Fibroblast of mammary gland (primary cell): ENCODE results near the gene CLEC19A.

Source experiments
- DNase-seq: peaks from one replicate; pipeline ENCODE4 v3.0.0-alpha.2; 2010; ENCODE audit warnings: low read depth
- H3K4me3 ChIP-seq: 2 replicates; pipeline ENCODE4 v1.5.1; 2011; ENCODE audit warnings: low read depth, mild to moderate bottlenecking, low read length, moderate library complexity; ENCODE audit not compliant: control insufficient read depth
- TF ChIP-seq, protein P1 (sequence below): conservative IDR thresholded peaks from 2 replicates; pipeline ENCODE4 v1.5.1; 2011; ENCODE audit warnings: low read depth, low read length, inconsistent platforms; ENCODE audit not compliant: control insufficient read depth, insufficient read depth

CLEC19A gene

DNA sequence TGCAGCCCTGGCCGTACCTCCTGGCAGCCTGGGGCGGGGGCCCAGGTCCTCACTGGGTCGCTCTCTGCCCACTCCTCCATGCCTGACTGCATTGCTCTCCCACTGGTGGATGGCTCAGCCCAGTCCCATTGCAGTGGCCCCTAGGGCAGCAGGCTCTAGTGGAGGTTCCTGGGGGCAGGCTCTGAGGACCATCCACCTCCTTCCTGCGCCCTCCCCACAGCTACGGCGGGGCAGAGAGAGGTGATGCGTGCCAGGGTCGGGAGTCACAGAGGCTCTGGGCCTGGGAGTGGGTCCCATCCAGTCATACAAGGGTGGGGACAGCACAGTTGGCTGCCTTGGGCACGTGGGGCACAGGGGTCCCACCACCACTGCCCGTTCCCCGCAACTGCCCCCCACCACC lies 44.0 kb upstream of the CLEC19A start:
- H3K4me3 ChIP-seq: no peak overlapping the region
- DNase-seq: no peak
- TF ChIP-seq, protein P1, sequence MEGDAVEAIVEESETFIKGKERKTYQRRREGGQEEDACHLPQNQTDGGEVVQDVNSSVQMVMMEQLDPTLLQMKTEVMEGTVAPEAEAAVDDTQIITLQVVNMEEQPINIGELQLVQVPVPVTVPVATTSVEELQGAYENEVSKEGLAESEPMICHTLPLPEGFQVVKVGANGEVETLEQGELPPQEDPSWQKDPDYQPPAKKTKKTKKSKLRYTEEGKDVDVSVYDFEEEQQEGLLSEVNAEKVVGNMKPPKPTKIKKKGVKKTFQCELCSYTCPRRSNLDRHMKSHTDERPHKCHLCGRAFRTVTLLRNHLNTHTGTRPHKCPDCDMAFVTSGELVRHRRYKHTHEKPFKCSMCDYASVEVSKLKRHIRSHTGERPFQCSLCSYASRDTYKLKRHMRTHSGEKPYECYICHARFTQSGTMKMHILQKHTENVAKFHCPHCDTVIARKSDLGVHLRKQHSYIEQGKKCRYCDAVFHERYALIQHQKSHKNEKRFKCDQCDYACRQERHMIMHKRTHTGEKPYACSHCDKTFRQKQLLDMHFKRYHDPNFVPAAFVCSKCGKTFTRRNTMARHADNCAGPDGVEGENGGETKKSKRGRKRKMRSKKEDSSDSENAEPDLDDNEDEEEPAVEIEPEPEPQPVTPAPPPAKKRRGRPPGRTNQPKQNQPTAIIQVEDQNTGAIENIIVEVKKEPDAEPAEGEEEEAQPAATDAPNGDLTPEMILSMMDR: no peak

DNA sequence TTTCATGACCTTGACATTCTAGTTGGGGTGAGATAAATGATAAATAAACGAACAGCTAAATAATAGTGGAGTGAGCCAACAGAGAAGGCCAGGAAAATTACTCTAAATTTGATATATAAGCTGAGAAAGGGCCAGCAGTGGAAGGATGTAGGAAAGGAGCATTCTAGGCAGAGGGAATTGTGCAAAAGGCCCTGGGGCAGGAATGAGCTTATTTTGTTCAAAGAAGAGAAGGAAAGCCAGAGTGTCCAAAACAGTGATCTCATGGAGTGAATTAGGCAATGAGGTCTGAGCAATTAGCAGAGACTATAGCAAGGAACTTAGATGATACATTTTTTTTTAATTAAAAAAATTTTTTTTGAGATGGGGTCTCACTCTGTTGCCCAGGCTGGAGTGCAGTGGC lies 43.3 kb upstream of the CLEC19A start:
- no peak for DNase-seq
- TF ChIP-seq, protein P1: no peak

DNA sequence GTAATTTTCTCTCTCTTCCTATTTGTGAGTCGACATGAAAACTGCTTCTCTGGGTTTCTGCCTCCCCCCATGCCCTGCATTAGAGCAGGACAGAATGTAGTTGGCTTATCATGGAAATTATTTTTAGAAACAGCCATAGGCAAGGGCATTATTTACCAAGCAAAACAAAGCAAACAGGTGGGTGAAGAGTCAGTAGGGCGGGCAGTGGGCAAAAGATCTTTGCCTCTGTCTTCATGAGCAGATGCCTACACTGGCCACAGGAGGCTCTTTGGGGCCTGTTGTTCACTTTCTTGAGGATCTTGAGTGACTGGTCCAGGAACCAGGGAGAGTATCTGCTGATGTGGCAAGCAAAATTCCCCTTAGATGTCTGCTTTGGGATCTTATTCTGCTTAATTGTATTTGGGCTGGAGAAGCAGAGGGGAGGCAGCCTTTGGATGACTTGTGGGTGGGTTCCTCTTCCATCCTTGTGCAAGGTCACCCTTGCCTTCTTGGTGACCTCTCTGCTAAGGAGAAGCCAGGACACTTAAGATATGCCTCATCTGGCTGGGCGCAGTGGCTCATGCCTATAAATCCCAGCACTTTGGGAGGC lies 42.5 kb upstream of the CLEC19A start:
- DNase-seq: no peak
- no peak overlapping the region for H3K4me3 ChIP-seq
- TF ChIP-seq, protein P1: no peak

More for the DNA sequence above, 43.3 kb upstream of the CLEC19A start:
- no peak overlapping the region for H3K4me3 ChIP-seq

DNA sequence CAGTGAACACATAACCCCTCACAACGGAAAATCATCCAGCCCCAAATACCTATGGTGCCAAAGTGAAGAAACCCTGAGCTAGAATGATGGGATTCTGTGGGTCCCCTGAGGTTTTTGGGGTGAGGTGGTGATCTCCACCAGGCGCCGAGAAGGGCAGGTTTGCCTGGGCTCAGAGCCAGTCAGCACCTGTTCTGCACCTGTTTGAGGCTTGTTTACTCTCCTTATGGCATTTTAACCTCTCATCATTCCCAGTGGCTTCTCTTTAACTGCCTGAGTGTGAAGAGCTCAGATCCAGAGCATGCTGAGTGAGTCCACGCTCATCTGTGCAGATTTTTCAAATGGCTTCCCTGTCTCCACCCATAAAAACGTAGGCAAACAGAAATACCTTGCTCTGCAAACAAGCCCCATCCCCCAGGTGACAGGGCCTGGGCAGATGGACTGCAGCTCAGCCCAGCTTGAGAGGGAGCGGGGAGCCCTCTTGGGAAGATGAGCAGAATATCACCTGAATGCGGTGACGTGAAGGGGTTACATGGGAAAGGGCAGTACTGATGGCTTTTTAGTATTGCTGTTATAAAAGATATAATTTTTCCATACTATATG lies 40.1 kb upstream of the CLEC19A start:
- H3K4me3 ChIP-seq: no peak overlapping the region
- DNase-seq: no peak
- TF ChIP-seq, protein P1: no peak

DNA sequence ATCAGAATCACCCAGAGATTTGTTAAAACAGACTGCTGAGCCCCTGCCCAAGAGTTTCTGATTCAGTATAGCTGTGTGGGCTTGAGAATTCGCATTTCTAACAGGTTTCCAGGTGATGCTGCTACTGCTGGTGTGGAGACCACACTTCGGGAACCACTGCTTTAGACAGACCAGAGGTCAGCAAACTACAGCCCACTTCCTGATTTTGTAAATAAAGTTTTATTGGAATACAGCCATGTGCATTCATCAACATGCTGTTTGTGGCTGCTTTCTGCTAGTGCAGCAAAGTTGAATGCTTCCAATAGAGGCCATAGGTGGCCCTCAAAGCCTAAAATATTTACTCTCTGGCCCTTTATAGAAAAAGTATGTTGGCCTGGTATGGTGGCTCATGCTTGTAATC lies 32.6 kb upstream of the CLEC19A start:
- H3K4me3 ChIP-seq: no peak overlapping the region
- TF ChIP-seq, protein P1: no peak
- no peak for DNase-seq

DNA sequence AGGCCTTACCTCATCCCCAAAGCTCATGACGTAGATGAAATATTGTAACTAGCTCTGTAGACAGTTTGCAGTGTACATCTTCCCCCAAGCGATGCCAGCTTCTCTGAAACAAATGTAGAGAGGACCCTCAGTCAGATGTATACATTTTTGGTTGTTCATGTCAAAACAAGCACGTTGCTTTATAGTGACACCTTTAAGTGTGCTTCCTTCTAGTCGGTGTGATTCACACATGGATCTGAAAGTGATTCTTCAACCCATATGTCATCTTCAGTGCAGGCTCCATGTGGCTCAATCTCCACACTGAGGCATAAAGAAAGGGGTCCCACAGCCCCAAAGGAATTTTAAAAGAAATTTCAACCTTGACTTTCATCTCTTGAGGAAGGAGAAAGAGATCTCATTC lies 30.9 kb upstream of the CLEC19A start:
- no peak for DNase-seq
- H3K4me3 ChIP-seq: no peak overlapping the region
- TF ChIP-seq, protein P1: no peak
